Measurements from ENCODE around the gene GKN2. TPM values are rescaled to one million over a fixed set of nuclear protein-coding genes. Genes with fewer than 3 reads are reported as not detected.

GKN2 gene
- total and polyA plus RNA-seq, 2 donors (not counting 1 experiment from before 2014, with no cell fraction given), result not detected

DNA sequence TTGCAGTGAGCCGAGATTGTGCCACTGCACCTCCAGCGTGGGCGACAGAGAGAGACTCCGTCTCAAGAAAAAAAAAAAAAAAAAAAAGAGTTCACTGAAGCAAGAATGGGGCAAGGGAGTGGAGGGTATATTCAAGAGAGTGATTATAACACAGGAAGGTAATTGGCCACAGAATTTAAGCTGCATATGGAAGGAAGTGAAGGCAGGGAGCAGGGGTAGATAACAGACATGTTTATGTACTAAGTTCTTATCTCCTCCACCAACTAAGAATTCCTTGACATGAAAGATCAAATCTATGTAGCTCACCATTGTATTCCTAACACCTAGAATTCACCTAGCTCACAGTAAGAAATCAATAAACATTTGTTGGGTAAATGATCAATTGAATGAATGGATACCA is 37.3 kb downstream of the GKN2 start:
- intact Hi-C loops (cut with micrococcal nuclease), result no loop called here
- H3K27ac Mint-ChIP-seq, result no peak overlapping the region
- H3K27ac ChIP-seq (ENCODE audit: low read length in 2 of 2), result no peak overlapping the region
- peaks cover 0 to 7% of the 10 kb centered on the region in 2 donors for H3K4me1 ChIP-seq (ENCODE audit: control insufficient read depth in 2 of 2, insufficient read depth in 2 of 2, low read length in 2 of 2)
- H3K4me3 ChIP-seq (ENCODE audit: control extremely low read depth in 1 of 5, extremely low read depth in 1 of 5, insufficient read depth in 1 of 5, low read depth in 2 of 5, low read length in 4 of 5), result no peak overlapping the region
- no peaks in the 10 kb centered on the region for H3K79me2 ChIP-seq (ENCODE audit: control insufficient read depth, insufficient read depth, low read length)
- H2AFZ ChIP-seq (ENCODE audit: insufficient read depth, low read depth, low read length, poor library complexity, severe bottlenecking), result no peak overlapping the region
- H3K36me3 ChIP-seq (replicated peaks in 1 of 2; ENCODE audit: control extremely low read depth in 1 of 2, control insufficient read depth in 1 of 2, extremely low read depth in 1 of 2, insufficient read depth in 2 of 2, low read length in 1 of 2), result no peaks in the 10 kb centered on the region
- no peak for TF ChIP-seq CTCF (IDR thresholded peaks at IDR 0.05)
- TF ChIP-seq EZH2 (IDR thresholded peaks at IDR 0.05; ENCODE audit: borderline replicate concordance, insufficient read depth, low read depth, low read length, poor library complexity, severe bottlenecking), result no peak
- no peak for ATAC-seq (ENCODE audit: low read depth)
- H3K4me2 ChIP-seq (replicated peaks; ENCODE audit: low read depth, low read length, poor library complexity, severe bottlenecking), result no peak overlapping the region
- POLR2A ChIA-PET, result no interaction called here
- H3K4me3 Mint-ChIP-seq, result no peak overlapping the region
- no peaks in the 10 kb centered on the region for H4K20me1 ChIP-seq (ENCODE audit: control insufficient read depth, insufficient read depth, low read length, poor library complexity, severe bottlenecking)
- H3K9me3 ChIP-seq (ENCODE audit: control extremely low read depth in 1 of 3, control insufficient read depth in 2 of 3, insufficient read depth in 1 of 3, low read length in 2 of 3), result no peaks in the 10 kb centered on the region
- no peaks in the 10 kb centered on the region for H3K9me3 Mint-ChIP-seq (ENCODE audit: insufficient read depth)
- no CpG with 5 or more reads among the region's 4 CpGs for WGBS (ENCODE audit: insufficient coverage)
- H3K27me3 Mint-ChIP-seq, result no peaks in the 10 kb centered on the region
- H3K4me1 Mint-ChIP-seq, result no peaks in the 10 kb centered on the region
- DNase-seq, result no peak
- CTCF ChIA-PET, result interaction anchor here (0.7 kb wide), 1 partner anchor 173 kb away, joined by 3 read pairs; no protein-coding TSS in a partner anchor
- no peaks in the 10 kb centered on the region for H3K27me3 ChIP-seq (replicated peaks in 1 of 4; ENCODE audit: control extremely low read depth in 1 of 4, control insufficient read depth in 3 of 4, insufficient read depth in 4 of 4, low read length in 3 of 4)
- no peak overlapping the region for H3K9ac ChIP-seq (ENCODE audit: low read length)

DNA sequence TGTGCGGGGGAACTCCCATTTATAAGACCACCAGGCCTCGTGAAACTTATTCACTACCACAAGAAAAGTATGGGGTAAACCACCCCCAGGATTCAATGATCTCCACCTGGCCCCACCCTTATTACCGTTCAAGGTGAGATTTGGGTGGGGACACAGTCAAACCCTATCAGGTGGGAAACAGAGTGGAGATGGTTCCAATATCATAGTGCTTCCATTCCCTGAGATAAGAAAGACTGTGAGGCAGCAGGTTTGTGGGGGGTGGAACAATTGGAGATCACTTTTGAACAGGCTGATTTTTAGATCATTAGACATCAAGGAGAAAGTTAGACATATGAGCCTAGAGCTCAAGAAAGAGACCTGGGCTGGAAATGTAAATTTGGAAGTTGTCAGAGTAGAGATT is 39.3 kb downstream of the GKN2 start:
- whole genome bisulfite sequencing (ENCODE audit: insufficient coverage), result no CpG with 5 or more reads among the region's 3 CpGs
- ChIA-PET CTCF (interaction anchor here (1.0 to 3.9 kb wide), 4 partner anchors 12 to 450 kb away, joined by 3 to 22 read pairs (median 18); no protein-coding TSS in a partner anchor), POLR2A (no interaction called here)
- intact Hi-C loops (cut with micrococcal nuclease), result no loop called here
- Histone ChIP-seq H3K4me3 (ENCODE audit: control extremely low read depth in 1 of 5, extremely low read depth in 1 of 5, insufficient read depth in 1 of 5, low read depth in 2 of 5, low read length in 4 of 5) (no peak overlapping the region), H3K27ac (ENCODE audit: low read length in 2 of 2) (no peak overlapping the region), H3K9ac (ENCODE audit: low read length) (no peak overlapping the region), H3K79me2 (ENCODE audit: control insufficient read depth, insufficient read depth, low read length) (no peaks in the 10 kb centered on the region), H4K20me1 (ENCODE audit: control insufficient read depth, insufficient read depth, low read length, poor library complexity, severe bottlenecking) (no peaks in the 10 kb centered on the region), H3K4me1 (ENCODE audit: control insufficient read depth in 2 of 2, insufficient read depth in 2 of 2, low read length in 2 of 2) (peaks cover 8 to 18% of the 10 kb centered on the region in 2 donors), H3K9me3 (ENCODE audit: control extremely low read depth in 1 of 3, control insufficient read depth in 2 of 3, insufficient read depth in 1 of 3, low read length in 2 of 3) (peaks cover 0 to 5% (median 0%) of the 10 kb centered on the region in 3 donors), H3K4me2 (replicated peaks; ENCODE audit: low read depth, low read length, poor library complexity, severe bottlenecking) (no peak overlapping the region), H2AFZ (ENCODE audit: insufficient read depth, low read depth, low read length, poor library complexity, severe bottlenecking) (no peak overlapping the region), H3K27me3 (replicated peaks in 1 of 4; ENCODE audit: control extremely low read depth in 1 of 4, control insufficient read depth in 3 of 4, insufficient read depth in 4 of 4, low read length in 3 of 4) (no peaks in the 10 kb centered on the region), H3K36me3 (replicated peaks in 1 of 2; ENCODE audit: control extremely low read depth in 1 of 2, control insufficient read depth in 1 of 2, extremely low read depth in 1 of 2, insufficient read depth in 2 of 2, low read length in 1 of 2) (no peaks in the 10 kb centered on the region)
- H3K9me3 Mint-ChIP-seq (ENCODE audit: insufficient read depth), result no peaks in the 10 kb centered on the region
- peaks cover 11% of the 10 kb centered on the region for H3K4me1 Mint-ChIP-seq
- H3K27me3 Mint-ChIP-seq, result no peaks in the 10 kb centered on the region
- DNase-seq, result no peak
- H3K27ac Mint-ChIP-seq, result no peak overlapping the region
- H3K4me3 Mint-ChIP-seq, result no peak overlapping the region
- TF ChIP-seq CTCF (IDR thresholded peaks at IDR 0.05) (no peak), EZH2 (IDR thresholded peaks at IDR 0.05; ENCODE audit: borderline replicate concordance, insufficient read depth, low read depth, low read length, poor library complexity, severe bottlenecking) (no peak)
- ATAC-seq (ENCODE audit: low read depth), result no peak

Data from B cell (primary cell).